Activated T-helper 2 cell treated with anti-CD3 and anti-CD28 coated beads, Interferon-gamma antibody, Interleukin-2, Interleukin-4, amounts not matched to agents 10 μg/mL and 5 μg/mL and 100 μg/mL, durations not matched to agents 14 hours and 24 hours and 36 hours (primary cell): ENCODE measurements around the gene PTK6. TPM values are rescaled to one million over a fixed set of nuclear protein-coding genes. Genes with fewer than 3 reads are reported as not detected.

Source experiments
- total RNA-seq: library from RNA; stranded (reverse); gene quantifications from 2 replicates; pipeline ENCODE4 v1.2.3, GENCODE V29; 2022

The PTK6 gene
- total RNA-seq, 1 donor from 2014 or later: 0.46 TPM

Other genes with a start within 250 kb of the PTK6 start
- gene COL20A1, start 244.2 kb downstream of the PTK6 start, total RNA-seq: not detected in 2 replicates
- not detected in 2 replicates for gene CHRNA4, start 176.0 kb downstream of the PTK6 start, total RNA-seq
- gene KCNQ2, start 64.7 kb downstream of the PTK6 start, total RNA-seq: not detected in 2 replicates
- 1.4 and 2.4 TPM in 2 replicates for gene EEF1A2, start 38.3 kb downstream of the PTK6 start, total RNA-seq
- gene PPDPF, start 16.6 kb downstream of the PTK6 start, total RNA-seq: 135 and 143 TPM in 2 replicates
- not detected in 2 replicates for gene SRMS, start 10.4 kb upstream of the PTK6 start, total RNA-seq
- 0.18 and 0.27 TPM in 2 replicates for gene FNDC11, start 16.8 kb upstream of the PTK6 start, total RNA-seq
- gene HELZ2, start 36.9 kb upstream of the PTK6 start, total RNA-seq: 10.3 and 11.5 TPM in 2 replicates
- 12.4 and 13.6 TPM in 2 replicates for gene GMEB2, start 89.7 kb upstream of the PTK6 start, total RNA-seq
- gene STMN3, start 116.0 kb upstream of the PTK6 start, total RNA-seq: 6.5 and 7.1 TPM in 2 replicates
- 44.0 and 46.9 TPM in 2 replicates for gene RTEL1, start 120.9 kb upstream of the PTK6 start, total RNA-seq
- gene TNFRSF6B, start 159.3 kb upstream of the PTK6 start, total RNA-seq: not detected in 2 replicates
- 59.0 and 59.1 TPM in 2 replicates for gene ARFRP1, start 170.6 kb upstream of the PTK6 start, total RNA-seq
- gene ZGPAT, start 170.7 kb upstream of the PTK6 start, total RNA-seq: 29.0 and 36.1 TPM in 2 replicates
- 15.7 TPM in 2 replicates for gene LIME1, start 199.3 kb upstream of the PTK6 start, total RNA-seq
- gene SLC2A4RG, start 202.4 kb upstream of the PTK6 start, total RNA-seq: 48.3 and 53.0 TPM in 2 replicates